Endothelial cell (in vitro differentiated cells): ENCODE data around the gene GPR78. TPM values are rescaled to one million over a fixed set of nuclear protein-coding genes. Genes with fewer than 3 reads are reported as not detected.

Source experiments
- DNase-seq: peaks from one replicate; pipeline ENCODE4 v3.0.0; 2021; ENCODE audit warnings: low spot score
- H3K27ac Mint-ChIP-seq: one replicate; pipeline ENCODE4 v1.8.0; 2021; ENCODE audit warnings: mixed read lengths, inconsistent platforms; ENCODE audit not compliant: unreplicated experiment
- H3K27me3 Mint-ChIP-seq: one replicate; pipeline ENCODE4 v1.8.0; 2021; ENCODE audit warnings: mild to moderate bottlenecking, moderate library complexity, mixed read lengths, inconsistent platforms; ENCODE audit not compliant: unreplicated experiment
- H3K36me3 Mint-ChIP-seq: one replicate; pipeline ENCODE4 v1.8.0; 2021; ENCODE audit warnings: mild to moderate bottlenecking, low read depth, mixed read lengths, inconsistent platforms; ENCODE audit not compliant: unreplicated experiment
- H3K4me1 Mint-ChIP-seq: one replicate; pipeline ENCODE4 v1.8.0; 2021; ENCODE audit warnings: mild to moderate bottlenecking, mixed read lengths, inconsistent platforms; ENCODE audit not compliant: unreplicated experiment
- H3K4me3 Mint-ChIP-seq: one replicate; pipeline ENCODE4 v1.8.0; 2021; ENCODE audit warnings: mild to moderate bottlenecking, mixed read lengths, inconsistent platforms; ENCODE audit not compliant: unreplicated experiment
- H3K9me3 Mint-ChIP-seq: one replicate; pipeline ENCODE4 v1.8.0; 2021; ENCODE audit warnings: mixed read lengths, inconsistent platforms; ENCODE audit not compliant: unreplicated experiment
- CTCF ChIP-seq: fragments of 200-600 bp; sonication (generic); IDR thresholded peaks from one replicate; pipeline ENCODE4 v1.5.0; 2021; ENCODE audit warnings: antibody characterized with exemption; ENCODE audit not compliant: unreplicated experiment
- total RNA-seq: library from RNA; stranded (reverse); fragmentation: NEBNext Ultra II Directional; extraction: Animal tissue kit (Norgen Biotek cat#: 25700); gene quantifications from one replicate; pipeline ENCODE4 v1.2.1, GENCODE V29; 2021; ENCODE audit not compliant: unreplicated experiment

GPR78 gene
- total RNA-seq, 1 donor from 2014 or later = not detected

GRCh38 chr4:8610858-8611616 lies 30.8 kb downstream of the GPR78 start:
- Mint-ChIP-seq H3K27me3 (peaks cover 10% of the 10 kb centered on the region), H3K36me3 (peaks cover 3% of the 10 kb centered on the region), H3K27ac (no peak overlapping the region), H3K4me1 (peaks cover 7% of the 10 kb centered on the region), H3K4me3 (no peak overlapping the region), H3K9me3 (no peaks in the 10 kb centered on the region)
- DNase-seq = no peak
- TF ChIP-seq CTCF = no peak

GRCh38 chr4:8612646-8613045 lies 32.5 kb downstream of the GPR78 start:
- Mint-ChIP-seq H3K4me3 (no peak overlapping the region), H3K27ac (no peak overlapping the region), H3K27me3 (peaks cover 13% of the 10 kb centered on the region), H3K9me3 (no peaks in the 10 kb centered on the region), H3K4me1 (peaks cover 7% of the 10 kb centered on the region), H3K36me3 (peaks cover 3% of the 10 kb centered on the region)
- no peak for DNase-seq
- no peak for TF ChIP-seq CTCF

GRCh38 chr4:8613421-8614364 lies 33.5 kb downstream of the GPR78 start:
- Mint-ChIP-seq H3K4me1 (peaks cover 7% of the 10 kb centered on the region), H3K4me3 (no peak overlapping the region), H3K36me3 (peaks cover 3% of the 10 kb centered on the region), H3K27ac (no peak overlapping the region), H3K9me3 (no peaks in the 10 kb centered on the region), H3K27me3 (peaks cover 13% of the 10 kb centered on the region)
- no peak for TF ChIP-seq CTCF
- no peak for DNase-seq

- no peaks in the 10 kb centered on the region for H3K9me3 Mint-ChIP-seq
- no peaks in the 10 kb centered on the region for H3K36me3 Mint-ChIP-seq
These were observed 34.4 kb downstream of the GPR78 start for GRCh38 chr4:8614365-8615193.

More at GRCh38 chr4:8614365-8615193, 34.4 kb downstream of the GPR78 start:
- Mint-ChIP-seq H3K4me3 (no peak overlapping the region), H3K27me3 (peaks cover 9% of the 10 kb centered on the region), H3K4me1 (peaks cover 7% of the 10 kb centered on the region), H3K27ac (no peak overlapping the region)
- no peak for TF ChIP-seq CTCF
- DNase-seq = no peak
